AG09319 (cell line): ENCODE results near the gene INHBC.

Experiments used
- DNase-seq: peaks from one replicate; pipeline ENCODE4 v3.0.0-alpha.2; 2010; ENCODE audit warnings: low read depth; ENCODE audit errors: extremely low read depth
- TF ChIP-seq, protein P1 (sequence below): IDR thresholded peaks from 2 replicates; pipeline ENCODE4 v1.5.1; 2011; ENCODE audit warnings: low read depth, mild to moderate bottlenecking, inconsistent platforms, low read length, moderate library complexity

INHBC gene

GRCh38 chr12:57465747-57466505, 31.3 kb downstream of the INHBC start:
- TF ChIP-seq, protein P1, sequence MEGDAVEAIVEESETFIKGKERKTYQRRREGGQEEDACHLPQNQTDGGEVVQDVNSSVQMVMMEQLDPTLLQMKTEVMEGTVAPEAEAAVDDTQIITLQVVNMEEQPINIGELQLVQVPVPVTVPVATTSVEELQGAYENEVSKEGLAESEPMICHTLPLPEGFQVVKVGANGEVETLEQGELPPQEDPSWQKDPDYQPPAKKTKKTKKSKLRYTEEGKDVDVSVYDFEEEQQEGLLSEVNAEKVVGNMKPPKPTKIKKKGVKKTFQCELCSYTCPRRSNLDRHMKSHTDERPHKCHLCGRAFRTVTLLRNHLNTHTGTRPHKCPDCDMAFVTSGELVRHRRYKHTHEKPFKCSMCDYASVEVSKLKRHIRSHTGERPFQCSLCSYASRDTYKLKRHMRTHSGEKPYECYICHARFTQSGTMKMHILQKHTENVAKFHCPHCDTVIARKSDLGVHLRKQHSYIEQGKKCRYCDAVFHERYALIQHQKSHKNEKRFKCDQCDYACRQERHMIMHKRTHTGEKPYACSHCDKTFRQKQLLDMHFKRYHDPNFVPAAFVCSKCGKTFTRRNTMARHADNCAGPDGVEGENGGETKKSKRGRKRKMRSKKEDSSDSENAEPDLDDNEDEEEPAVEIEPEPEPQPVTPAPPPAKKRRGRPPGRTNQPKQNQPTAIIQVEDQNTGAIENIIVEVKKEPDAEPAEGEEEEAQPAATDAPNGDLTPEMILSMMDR: no peak
- no peak for DNase-seq

DNA sequence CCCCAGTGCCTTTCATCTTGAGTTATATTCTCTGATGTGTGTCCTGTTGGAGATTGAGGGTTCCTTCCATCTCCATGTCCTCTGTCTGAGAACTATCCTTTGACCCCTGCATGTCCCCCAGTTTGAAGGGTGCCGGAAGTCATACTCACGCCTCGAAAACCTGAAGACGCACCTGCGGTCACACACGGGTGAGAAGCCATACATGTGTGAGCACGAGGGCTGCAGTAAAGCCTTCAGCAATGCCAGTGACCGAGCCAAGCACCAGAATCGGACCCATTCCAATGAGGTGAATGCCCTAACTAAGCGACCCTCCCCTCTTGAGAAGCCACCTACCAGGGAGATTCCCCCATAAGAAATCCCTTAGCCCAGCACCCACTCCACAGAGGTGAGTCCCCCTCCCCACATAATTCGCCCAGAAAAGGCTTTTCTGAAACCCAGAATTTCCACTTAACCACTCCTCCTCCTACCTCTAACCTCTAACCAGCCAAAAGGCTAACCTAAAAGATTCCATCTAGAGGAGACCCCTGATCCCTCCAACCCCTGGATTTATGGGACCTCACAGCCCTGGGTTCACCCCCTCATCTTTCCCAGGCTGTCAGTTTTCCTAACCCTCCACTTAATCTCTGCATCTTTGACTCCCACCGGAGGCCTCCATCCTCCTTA, 32.8 kb downstream of the INHBC start:
- TF ChIP-seq, protein P1: no peak
- DNase-seq: no peak

GRCh38 chr12:57467915-57468314, 33.3 kb downstream of the INHBC start:
- TF ChIP-seq, protein P1: no peak

GRCh38 chr12:57469296-57470164, 34.9 kb downstream of the INHBC start:
- DNase-seq: no peak
- TF ChIP-seq, protein P1: no peak

More at GRCh38 chr12:57467915-57468314, 33.3 kb downstream of the INHBC start:
- DNase-seq: no peak

DNA sequence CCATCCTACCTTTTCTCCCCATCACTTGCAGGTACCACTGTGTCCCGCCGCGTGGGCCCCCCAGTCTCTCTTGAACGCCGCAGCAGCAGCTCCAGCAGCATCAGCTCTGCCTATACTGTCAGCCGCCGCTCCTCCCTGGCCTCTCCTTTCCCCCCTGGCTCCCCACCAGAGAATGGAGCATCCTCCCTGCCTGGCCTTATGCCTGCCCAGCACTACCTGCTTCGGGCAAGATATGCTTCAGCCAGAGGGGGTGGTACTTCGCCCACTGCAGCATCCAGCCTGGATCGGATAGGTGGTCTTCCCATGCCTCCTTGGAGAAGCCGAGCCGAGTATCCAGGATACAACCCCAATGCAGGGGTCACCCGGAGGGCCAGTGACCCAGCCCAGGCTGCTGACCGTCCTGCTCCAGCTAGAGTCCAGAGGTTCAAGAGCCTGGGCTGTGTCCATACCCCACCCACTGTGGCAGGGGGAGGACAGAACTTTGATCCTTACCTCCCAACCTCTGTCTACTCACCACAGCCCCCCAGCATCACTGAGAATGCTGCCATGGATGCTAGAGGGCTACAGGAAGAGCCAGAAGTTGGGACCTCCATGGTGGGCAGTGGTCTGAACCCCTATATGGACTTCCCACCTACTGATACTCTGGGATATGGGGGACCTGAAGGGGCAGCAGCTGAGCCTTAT, 35.8 kb downstream of the INHBC start:
- TF ChIP-seq, protein P1: no peak

GRCh38 chr12:57470970-57471656, 36.5 kb downstream of the INHBC start:
- no peak for DNase-seq
- TF ChIP-seq, protein P1: no peak

More for the DNA sequence above, 35.8 kb downstream of the INHBC start:
- DNase-seq: no peak
